Mesendoderm (in vitro differentiated cells): ENCODE data around the gene CDC42EP4.

Experiments
- DNase-seq: peaks from one replicate; pipeline ENCODE4 v3.0.0; 2013
- H2AK5ac ChIP-seq: 2 replicates; pipeline ENCODE4 v1.6.1; 2013; ENCODE audit warnings: low read length, inconsistent platforms
- H2BK120ac ChIP-seq: 2 replicates; pipeline ENCODE4 v1.6.1; 2013; ENCODE audit warnings: low read depth, mild to moderate bottlenecking, low read length, moderate library complexity, mixed read lengths
- H2BK15ac ChIP-seq: replicated peaks from 2 replicates; pipeline ENCODE4 v1.6.1; 2013; ENCODE audit warnings: low read depth, mild to moderate bottlenecking, moderate library complexity
- H2BK5ac ChIP-seq: 2 replicates; pipeline ENCODE4 v1.6.1; 2013; ENCODE audit warnings: low read length, inconsistent platforms
- H3K18ac ChIP-seq: 2 replicates; pipeline ENCODE4 v1.6.1; 2013; ENCODE audit warnings: mild to moderate bottlenecking, low read length, mixed read lengths
- H3K23ac ChIP-seq: one replicate; pipeline ENCODE4 v1.6.1; 2013; ENCODE audit warnings: low read length
- H3K27ac ChIP-seq: 2 replicates; pipeline ENCODE4 v1.5.1; 2013; ENCODE audit warnings: low read depth, mild to moderate bottlenecking, inconsistent platforms, low read length, moderate library complexity
- H3K27me3 ChIP-seq: 2 replicates; pipeline ENCODE4 v1.6.1; 2013; ENCODE audit warnings: low read length, control low read depth, mild to moderate bottlenecking, inconsistent platforms; ENCODE audit not compliant: insufficient read depth, poor library complexity
- H3K36me3 ChIP-seq: 2 replicates; pipeline ENCODE4 v1.6.1; 2013; ENCODE audit warnings: low read length, inconsistent platforms; ENCODE audit not compliant: control insufficient read depth, insufficient read depth
- H3K4ac ChIP-seq: one replicate; pipeline ENCODE4 v1.6.1; 2013; ENCODE audit warnings: low read depth, mild to moderate bottlenecking, low read length, moderate library complexity
- H3K4me1 ChIP-seq: 2 replicates; pipeline ENCODE4 v1.6.1; 2013; ENCODE audit warnings: low read depth, low read length, inconsistent platforms; ENCODE audit not compliant: control insufficient read depth
- H3K4me2 ChIP-seq: 2 replicates; pipeline ENCODE4 v1.6.1; 2013; ENCODE audit warnings: low read length
- H3K4me3 ChIP-seq: 2 replicates; pipeline ENCODE4 v1.5.1; 2013; ENCODE audit warnings: mild to moderate bottlenecking, low read length
- H3K56ac ChIP-seq: one replicate; pipeline ENCODE4 v1.6.1; 2013; ENCODE audit warnings: low read length
- H3K79me1 ChIP-seq: 2 replicates; pipeline ENCODE4 v1.6.1; 2013; ENCODE audit warnings: low read length, inconsistent platforms
- H3K79me2 ChIP-seq: 2 replicates; pipeline ENCODE4 v1.6.1; 2013; ENCODE audit warnings: mild to moderate bottlenecking, low read length; ENCODE audit not compliant: control insufficient read depth, insufficient read depth
- H3K9ac ChIP-seq: 2 replicates; pipeline ENCODE4 v1.6.1; 2013; ENCODE audit warnings: low read length, inconsistent platforms
- H4K5ac ChIP-seq: one replicate; pipeline ENCODE4 v1.6.1; 2013; ENCODE audit warnings: low read length
- H4K8ac ChIP-seq: one replicate; pipeline ENCODE4 v1.6.1; 2013; ENCODE audit warnings: low read depth, mild to moderate bottlenecking, control low read depth, low read length, moderate library complexity
- WGBS: extraction: QIAGEN DNeasy Blood & Tissue Kit; methylation state at CpG from one replicate; pipeline ENCODE4 v1.1.7; 2013; ENCODE audit warnings: low lambda C conversion rate, missing lambda C conversion rate; ENCODE audit not compliant: insufficient coverage; ENCODE audit errors: extremely low coverage; 5-methylcytosine and 5-hydroxymethylcytosine counted together

Gene CDC42EP4

GRCh38 chr17:73351764-73352163, 40.0 kb upstream of the CDC42EP4 start:
- Histone ChIP-seq H4K5ac (no peak overlapping the region), H4K8ac (no peak overlapping the region), H3K27me3 (no peaks in the 10 kb centered on the region), H2BK15ac (no peak overlapping the region), H3K23ac (no peak overlapping the region), H3K36me3 (no peaks in the 10 kb centered on the region), H3K4ac (no peak overlapping the region), H2BK5ac (no peak overlapping the region), H3K56ac (no peak overlapping the region), H3K4me1 (no peaks in the 10 kb centered on the region), H2AK5ac (no peak overlapping the region), H2BK120ac (no peak overlapping the region), H3K79me1 (no peaks in the 10 kb centered on the region), H3K79me2 (no peaks in the 10 kb centered on the region), H3K4me3 (no peak overlapping the region), H3K4me2 (no peak overlapping the region), H3K9ac (no peak overlapping the region), H3K27ac (no peak overlapping the region), H3K18ac (no peak overlapping the region)
- DNase-seq, result peak; percentile 59
- no CpG with 5 or more reads among the region's 3 CpGs for WGBS

- Histone ChIP-seq H3K27me3 (no peaks in the 10 kb centered on the region), H3K9ac (no peak overlapping the region), H3K4me1 (no peaks in the 10 kb centered on the region), H2AK5ac (no peak overlapping the region), H3K4me2 (no peak overlapping the region), H3K4ac (no peak overlapping the region), H4K8ac (no peak overlapping the region), H2BK5ac (no peak overlapping the region), H3K27ac (no peak overlapping the region), H3K79me1 (no peaks in the 10 kb centered on the region), H3K23ac (no peak overlapping the region), H3K79me2 (no peaks in the 10 kb centered on the region), H4K5ac (no peak overlapping the region), H3K18ac (no peak overlapping the region), H2BK15ac (no peak overlapping the region), H3K4me3 (no peak overlapping the region), H3K56ac (no peak overlapping the region), H2BK120ac (no peak overlapping the region), H3K36me3 (no peaks in the 10 kb centered on the region)
- WGBS, result no CpG with 5 or more reads among the region's 5 CpGs
- DNase-seq, result no peak
These were observed 39.1 kb upstream of the CDC42EP4 start for GRCh38 chr17:73350864-73351263.

- no peak for DNase-seq
- Histone ChIP-seq H4K8ac (no peak overlapping the region), H3K27ac (no peak overlapping the region), H2BK15ac (no peak overlapping the region), H2BK5ac (no peak overlapping the region), H4K5ac (no peak overlapping the region), H3K9ac (no peak overlapping the region), H3K56ac (no peak overlapping the region), H2BK120ac (no peak overlapping the region), H3K27me3 (no peaks in the 10 kb centered on the region), H3K4me2 (no peak overlapping the region), H3K23ac (no peak overlapping the region), H3K79me1 (no peaks in the 10 kb centered on the region), H3K4me1 (peaks cover 1% of the 10 kb centered on the region), H3K18ac (no peak overlapping the region), H2AK5ac (no peak overlapping the region), H3K36me3 (no peaks in the 10 kb centered on the region), H3K4me3 (no peak overlapping the region), H3K4ac (no peak overlapping the region), H3K79me2 (no peaks in the 10 kb centered on the region)
- no CpG with 5 or more reads among the region's 9 CpGs for WGBS
These were observed 37.8 kb upstream of the CDC42EP4 start for GRCh38 chr17:73349647-73350046.

GRCh38 chr17:73349138-73349537, 37.3 kb upstream of the CDC42EP4 start:
- Histone ChIP-seq H2BK15ac (no peak overlapping the region), H3K79me2 (no peaks in the 10 kb centered on the region), H2BK5ac (no peak overlapping the region), H3K36me3 (no peaks in the 10 kb centered on the region), H3K4me2 (no peak overlapping the region), H3K23ac (no peak overlapping the region), H3K9ac (peak overlapping the region; percentile 10), H3K27me3 (no peaks in the 10 kb centered on the region), H2AK5ac (no peak overlapping the region), H3K79me1 (no peaks in the 10 kb centered on the region), H3K4me3 (no peak overlapping the region), H3K4ac (no peak overlapping the region), H3K4me1 (peaks cover 3% of the 10 kb centered on the region), H4K8ac (no peak overlapping the region), H2BK120ac (no peak overlapping the region), H3K56ac (peak overlapping the region; percentile 52), H3K27ac (peak overlapping the region; percentile 7), H3K18ac (no peak overlapping the region), H4K5ac (no peak overlapping the region)
- DNase-seq, result peak; percentile 34
- no CpG with 5 or more reads among the region's 6 CpGs for WGBS

- H3K18ac ChIP-seq, result no peak overlapping the region
- no peak overlapping the region for H3K23ac ChIP-seq
- H3K4ac ChIP-seq, result no peak overlapping the region
- H2BK15ac ChIP-seq, result no peak overlapping the region
- no peak overlapping the region for H4K8ac ChIP-seq
- H3K36me3 ChIP-seq, result no peaks in the 10 kb centered on the region
- no peaks in the 10 kb centered on the region for H3K27me3 ChIP-seq
- no CpG with 5 or more reads among the region's 4 CpGs for WGBS
- H3K79me1 ChIP-seq, result no peaks in the 10 kb centered on the region
- no peak overlapping the region for H3K4me2 ChIP-seq
- H3K56ac ChIP-seq, result peak overlapping the region; percentile 52
- no peak overlapping the region for H2AK5ac ChIP-seq
- no peak overlapping the region for H2BK120ac ChIP-seq
- no peak overlapping the region for H4K5ac ChIP-seq
- H3K9ac ChIP-seq, result peak overlapping the region; percentile 10
- peaks cover 3% of the 10 kb centered on the region for H3K4me1 ChIP-seq
- no peaks in the 10 kb centered on the region for H3K79me2 ChIP-seq
- no peak overlapping the region for H3K4me3 ChIP-seq
- no peak for DNase-seq
- no peak overlapping the region for H2BK5ac ChIP-seq
- no peak overlapping the region for H3K27ac ChIP-seq
These were observed 37.0 kb upstream of the CDC42EP4 start for GRCh38 chr17:73348829-73349095.

GRCh38 chr17:73348018-73348828, 36.4 kb upstream of the CDC42EP4 start:
- Histone ChIP-seq H3K27ac (no peak overlapping the region), H3K36me3 (no peaks in the 10 kb centered on the region), H3K23ac (no peak overlapping the region), H3K79me1 (no peaks in the 10 kb centered on the region), H3K79me2 (no peaks in the 10 kb centered on the region), H3K4me2 (no peak overlapping the region), H3K4ac (peak overlapping the region; percentile 9), H3K4me1 (peaks cover 6% of the 10 kb centered on the region), H3K18ac (no peak overlapping the region), H4K5ac (no peak overlapping the region), H2BK120ac (no peak overlapping the region), H3K56ac (peak overlapping the region; percentile 52), H3K4me3 (no peak overlapping the region), H2BK5ac (no peak overlapping the region), H3K9ac (no peak overlapping the region), H4K8ac (no peak overlapping the region), H3K27me3 (no peaks in the 10 kb centered on the region), H2AK5ac (no peak overlapping the region), H2BK15ac (no peak overlapping the region)
- DNase-seq, result no peak
- no CpG with 5 or more reads among the region's 19 CpGs for WGBS
